ENCODE measurements around the gene FHIT.

DNA sequence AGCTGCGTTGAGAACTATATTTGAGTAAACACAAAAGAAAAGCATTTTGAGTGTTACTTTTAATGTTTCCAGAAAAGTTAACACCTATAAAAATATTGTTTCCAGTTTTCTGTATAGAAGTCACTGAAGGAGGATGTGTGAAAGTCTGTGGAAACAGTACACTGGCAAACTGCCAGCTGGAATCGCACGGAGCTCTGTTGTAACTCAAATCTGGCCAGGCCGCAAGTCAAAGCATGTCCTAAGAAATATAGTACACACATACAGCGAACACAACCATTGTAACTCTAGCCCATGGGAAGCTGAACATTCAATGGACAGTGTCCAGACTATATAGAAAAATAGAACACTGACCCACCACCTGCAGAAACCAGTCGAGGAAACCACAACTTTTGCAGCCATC lies 657.2 kb downstream of the FHIT start:
- TF ChIP-seq POLR2AphosphoS5 (IDR thresholded peaks at IDR 0.05; ENCODE audit: low read depth, low read length) (no peak), SIN3A (IDR thresholded peaks at IDR 0.05; ENCODE audit: borderline replicate concordance, insufficient read depth, low read length) (no peak), TAF1 (IDR thresholded peaks at IDR 0.05; ENCODE audit: borderline replicate concordance, insufficient read depth, low read length) (no peak)
- TF ChIP-seq, protein P1, sequence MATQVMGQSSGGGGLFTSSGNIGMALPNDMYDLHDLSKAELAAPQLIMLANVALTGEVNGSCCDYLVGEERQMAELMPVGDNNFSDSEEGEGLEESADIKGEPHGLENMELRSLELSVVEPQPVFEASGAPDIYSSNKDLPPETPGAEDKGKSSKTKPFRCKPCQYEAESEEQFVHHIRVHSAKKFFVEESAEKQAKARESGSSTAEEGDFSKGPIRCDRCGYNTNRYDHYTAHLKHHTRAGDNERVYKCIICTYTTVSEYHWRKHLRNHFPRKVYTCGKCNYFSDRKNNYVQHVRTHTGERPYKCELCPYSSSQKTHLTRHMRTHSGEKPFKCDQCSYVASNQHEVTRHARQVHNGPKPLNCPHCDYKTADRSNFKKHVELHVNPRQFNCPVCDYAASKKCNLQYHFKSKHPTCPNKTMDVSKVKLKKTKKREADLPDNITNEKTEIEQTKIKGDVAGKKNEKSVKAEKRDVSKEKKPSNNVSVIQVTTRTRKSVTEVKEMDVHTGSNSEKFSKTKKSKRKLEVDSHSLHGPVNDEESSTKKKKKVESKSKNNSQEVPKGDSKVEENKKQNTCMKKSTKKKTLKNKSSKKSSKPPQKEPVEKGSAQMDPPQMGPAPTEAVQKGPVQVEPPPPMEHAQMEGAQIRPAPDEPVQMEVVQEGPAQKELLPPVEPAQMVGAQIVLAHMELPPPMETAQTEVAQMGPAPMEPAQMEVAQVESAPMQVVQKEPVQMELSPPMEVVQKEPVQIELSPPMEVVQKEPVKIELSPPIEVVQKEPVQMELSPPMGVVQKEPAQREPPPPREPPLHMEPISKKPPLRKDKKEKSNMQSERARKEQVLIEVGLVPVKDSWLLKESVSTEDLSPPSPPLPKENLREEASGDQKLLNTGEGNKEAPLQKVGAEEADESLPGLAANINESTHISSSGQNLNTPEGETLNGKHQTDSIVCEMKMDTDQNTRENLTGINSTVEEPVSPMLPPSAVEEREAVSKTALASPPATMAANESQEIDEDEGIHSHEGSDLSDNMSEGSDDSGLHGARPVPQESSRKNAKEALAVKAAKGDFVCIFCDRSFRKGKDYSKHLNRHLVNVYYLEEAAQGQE (IDR thresholded peaks at IDR 0.05; ENCODE audit: insufficient read depth in 1 of 2, low read depth in 2 of 2, low read length in 2 of 2), result no peak
